Bronchial epithelial cell (primary cell): ENCODE results near the gene GAS7. TPM values are rescaled to one million over a fixed set of nuclear protein-coding genes. Genes with fewer than 3 reads are reported as not detected.
"Not testable (repeated sequence)": the region's sequence is repeated elsewhere in the genome, so short reads cannot be mapped to it uniquely, and the experiment has no call there.

Experiments
- DNase-seq: peaks from one replicate; pipeline ENCODE4 v3.0.0-alpha.2; 2010; ENCODE audit warnings: low read depth
- FAIRE-seq: peaks from 2 replicates; lab custom pipeline; 2011; peaks lifted over from hg19 to GRCh38; lab: Jason Lieb, UNC
- H3K27me3 ChIP-seq: 2 replicates; pipeline ENCODE4 v1.5.1; 2011; ENCODE audit warnings: low read length; ENCODE audit not compliant: control insufficient read depth, insufficient read depth
- H3K36me3 ChIP-seq: 2 replicates; pipeline ENCODE4 v1.5.1; 2011; ENCODE audit warnings: low read length; ENCODE audit not compliant: control insufficient read depth, insufficient read depth
- H3K4me3 ChIP-seq: 2 replicates; pipeline ENCODE4 v1.5.1; 2011; ENCODE audit warnings: mild to moderate bottlenecking, low read depth, low read length, control low read depth
- CTCF ChIP-seq: IDR thresholded peaks from 2 replicates; pipeline ENCODE4 v1.5.1; 2011; ENCODE audit warnings: mild to moderate bottlenecking, moderate library complexity, low read length, control low read depth, inconsistent platforms; ENCODE audit not compliant: insufficient read depth, severe bottlenecking
- total RNA-seq: library from RNA; depleted of rRNA; stranded (reverse); fragments of >200 nt; gene quantifications from 2 replicates; pipeline ENCODE4 v1.2.1, GENCODE V29; 2014

Gene GAS7
- total RNA-seq, 1 donor from 2014 or later: 1.1 TPM

DNA sequence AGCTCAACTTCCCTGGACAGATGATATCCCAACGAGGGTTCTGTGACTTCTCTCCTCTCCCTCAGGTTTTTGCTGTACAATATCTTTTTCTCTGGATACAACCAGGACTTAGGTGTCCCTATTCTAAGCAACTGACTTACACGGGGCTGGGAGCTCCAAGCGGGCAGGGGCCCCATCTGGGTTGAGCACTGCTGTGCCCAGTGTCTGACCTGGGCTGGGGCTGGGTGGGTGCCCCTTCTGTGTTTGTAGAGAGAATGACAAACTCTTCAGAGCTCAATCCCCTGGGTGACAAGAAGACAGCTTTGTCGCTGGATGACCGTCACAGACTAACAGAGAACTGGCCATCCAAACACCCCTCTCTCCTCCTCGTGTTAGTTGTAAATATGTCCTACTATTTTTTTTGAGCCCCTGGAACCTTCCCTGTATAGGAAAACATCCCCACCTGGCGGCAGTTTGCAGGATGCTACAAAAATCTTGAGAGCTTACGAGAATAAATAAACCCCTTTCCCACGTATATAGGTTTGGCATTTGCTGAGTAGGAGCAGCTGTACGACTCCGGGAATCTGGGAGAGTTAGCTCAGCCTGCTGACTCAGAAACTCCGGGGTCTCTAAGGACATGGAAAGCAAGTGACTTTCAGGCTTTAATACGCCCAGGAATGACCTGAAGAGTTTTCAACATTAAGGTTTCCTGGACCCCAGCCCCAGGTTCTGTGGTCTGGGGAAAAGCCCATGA is 269.6 kb downstream of the GAS7 start:
- FAIRE-seq (no peak), DNase-seq (peak; percentile 56)

GRCh38 chr17:9926150-9926804 is 272.1 kb downstream of the GAS7 start:
- Histone ChIP-seq H3K27me3 (no peaks in the 10 kb centered on the region), H3K36me3 (no peaks in the 10 kb centered on the region), H3K4me3 (no peak overlapping the region)
- DNase-seq (peak; percentile 15), FAIRE-seq (no peak)
- TF ChIP-seq CTCF: no peak

More for the DNA sequence above, 269.6 kb downstream of the GAS7 start:
- Histone ChIP-seq H3K36me3 (no peaks in the 10 kb centered on the region), H3K27me3 (no peaks in the 10 kb centered on the region), H3K4me3 (no peak overlapping the region)
- peak; percentile 29 for TF ChIP-seq CTCF

- no peaks in the 10 kb centered on the region for H3K27me3 ChIP-seq
- FAIRE-seq (no peak), DNase-seq (no peak)
- no peak overlapping the region for H3K4me3 ChIP-seq
- no peaks in the 10 kb centered on the region for H3K36me3 ChIP-seq
- no peak for TF ChIP-seq CTCF
Observed at GRCh38 chr17:9925457-9925856, 272.9 kb downstream of the GAS7 start.

GRCh38 chr17:9924735-9925191 is 273.6 kb downstream of the GAS7 start:
- DNase-seq (peak; percentile 56), FAIRE-seq (no peak)
- no peaks in the 10 kb centered on the region for H3K36me3 ChIP-seq
- peak; percentile 71 for TF ChIP-seq CTCF
- H3K27me3 ChIP-seq: no peaks in the 10 kb centered on the region
- H3K4me3 ChIP-seq: no peak overlapping the region

DNA sequence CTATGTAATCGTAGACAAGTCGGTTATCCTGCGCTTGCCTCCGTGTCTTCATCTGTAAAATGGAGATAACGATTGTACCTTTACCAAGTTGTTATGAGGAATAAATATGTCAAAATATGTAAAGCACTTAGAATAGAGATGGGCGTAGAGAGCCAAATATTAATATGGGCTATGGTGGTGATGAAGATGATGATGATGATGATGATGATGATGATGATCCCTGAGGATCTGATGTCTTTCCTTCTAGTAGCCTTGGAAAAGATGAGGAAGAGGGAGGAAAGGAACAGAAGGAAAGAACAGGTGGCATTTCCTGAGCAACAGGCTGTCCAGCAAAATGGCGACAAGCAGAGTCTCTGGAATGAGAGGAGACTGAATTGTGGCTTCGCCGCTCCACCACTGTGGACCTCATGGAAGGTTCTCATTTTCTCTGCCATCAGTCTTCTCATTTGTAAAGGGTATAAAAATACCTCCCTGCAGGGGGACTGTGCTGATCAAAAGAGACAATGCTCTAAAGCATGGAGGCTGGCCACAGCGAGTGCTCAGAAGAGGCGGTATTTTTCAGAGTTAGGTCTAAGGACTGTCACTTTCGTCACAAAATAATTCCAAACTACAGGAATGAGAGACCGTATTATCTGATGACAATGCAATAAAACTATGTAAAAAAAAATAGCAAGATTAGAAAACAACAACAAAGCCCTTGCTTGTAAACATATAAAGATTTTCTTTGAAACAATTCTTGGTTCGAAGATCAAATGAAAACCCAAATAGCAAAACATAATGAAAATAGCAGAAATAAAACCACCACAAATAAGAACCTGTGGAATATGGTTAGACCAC is 276.2 kb downstream of the GAS7 start:
- FAIRE-seq: no peak
- no peak for TF ChIP-seq CTCF
- DNase-seq: no peak
- no peaks in the 10 kb centered on the region for H3K27me3 ChIP-seq
- no peak overlapping the region for H3K4me3 ChIP-seq
- H3K36me3 ChIP-seq: no peaks in the 10 kb centered on the region

DNA sequence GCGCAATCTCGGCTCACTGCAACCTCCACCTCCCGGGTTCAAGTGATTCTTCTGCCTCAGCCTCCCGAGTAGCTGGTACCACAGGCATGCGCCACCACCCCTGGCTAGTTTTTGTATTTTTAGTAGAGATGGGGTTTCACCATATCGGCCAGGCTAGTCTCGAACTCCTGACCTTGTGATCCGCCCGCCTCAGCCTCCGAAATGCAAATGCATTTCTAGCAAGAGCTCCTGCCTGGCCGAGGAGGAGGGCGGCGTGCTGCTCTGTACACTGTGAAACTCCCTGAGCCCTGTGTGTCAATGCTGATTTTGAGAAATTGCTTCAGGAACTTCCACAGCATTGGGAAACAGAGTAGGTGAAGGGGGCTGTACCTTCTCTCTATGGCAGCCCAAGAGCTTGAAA is 277.2 kb downstream of the GAS7 start:
- not testable (repeated sequence) for DNase-seq, H3K36me3 ChIP-seq, H3K4me3 ChIP-seq, FAIRE-seq, H3K27me3 ChIP-seq
